ENCODE measurements around the gene OPN3.

DNA sequence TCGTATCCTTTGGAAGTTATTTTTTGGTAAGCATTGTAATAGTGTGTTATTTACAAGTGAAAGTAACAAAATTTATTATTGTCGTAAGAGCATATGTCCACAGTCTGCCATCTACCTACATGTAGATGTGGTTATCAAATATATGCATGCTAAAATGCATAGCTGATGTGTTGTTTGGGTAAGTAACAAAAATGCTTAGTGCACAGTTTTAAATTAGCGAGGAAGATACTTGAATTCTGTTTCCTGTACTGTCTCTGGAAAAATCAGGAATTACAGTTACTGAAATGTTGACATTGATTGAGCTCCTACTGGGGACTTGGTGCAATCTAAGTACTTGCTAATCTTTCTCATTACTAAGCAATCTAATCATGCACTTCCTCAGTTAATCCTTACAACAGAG is 26.2 kb upstream of the OPN3 start:
- TF ChIP-seq, protein P1, sequence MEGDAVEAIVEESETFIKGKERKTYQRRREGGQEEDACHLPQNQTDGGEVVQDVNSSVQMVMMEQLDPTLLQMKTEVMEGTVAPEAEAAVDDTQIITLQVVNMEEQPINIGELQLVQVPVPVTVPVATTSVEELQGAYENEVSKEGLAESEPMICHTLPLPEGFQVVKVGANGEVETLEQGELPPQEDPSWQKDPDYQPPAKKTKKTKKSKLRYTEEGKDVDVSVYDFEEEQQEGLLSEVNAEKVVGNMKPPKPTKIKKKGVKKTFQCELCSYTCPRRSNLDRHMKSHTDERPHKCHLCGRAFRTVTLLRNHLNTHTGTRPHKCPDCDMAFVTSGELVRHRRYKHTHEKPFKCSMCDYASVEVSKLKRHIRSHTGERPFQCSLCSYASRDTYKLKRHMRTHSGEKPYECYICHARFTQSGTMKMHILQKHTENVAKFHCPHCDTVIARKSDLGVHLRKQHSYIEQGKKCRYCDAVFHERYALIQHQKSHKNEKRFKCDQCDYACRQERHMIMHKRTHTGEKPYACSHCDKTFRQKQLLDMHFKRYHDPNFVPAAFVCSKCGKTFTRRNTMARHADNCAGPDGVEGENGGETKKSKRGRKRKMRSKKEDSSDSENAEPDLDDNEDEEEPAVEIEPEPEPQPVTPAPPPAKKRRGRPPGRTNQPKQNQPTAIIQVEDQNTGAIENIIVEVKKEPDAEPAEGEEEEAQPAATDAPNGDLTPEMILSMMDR (IDR thresholded peaks at IDR 0.05), result no peak
- TF ChIP-seq JUNB (IDR thresholded peaks at IDR 0.05) (no peak), ZC3H11A (IDR thresholded peaks at IDR 0.05) (no peak), RCOR1 (IDR thresholded peaks at IDR 0.05; ENCODE audit: low read depth, low read length) (no peak), CHD4 (IDR thresholded peaks at IDR 0.05; ENCODE audit: borderline replicate concordance) (no peak), NFE2L2 (conservative IDR thresholded peaks at IDR 0.05; ENCODE audit: low read length) (no peak), TP53 (CRISPR knock-in tag; IDR thresholded peaks at IDR 0.05) (no peak)
- TF ChIP-seq, protein P2, sequence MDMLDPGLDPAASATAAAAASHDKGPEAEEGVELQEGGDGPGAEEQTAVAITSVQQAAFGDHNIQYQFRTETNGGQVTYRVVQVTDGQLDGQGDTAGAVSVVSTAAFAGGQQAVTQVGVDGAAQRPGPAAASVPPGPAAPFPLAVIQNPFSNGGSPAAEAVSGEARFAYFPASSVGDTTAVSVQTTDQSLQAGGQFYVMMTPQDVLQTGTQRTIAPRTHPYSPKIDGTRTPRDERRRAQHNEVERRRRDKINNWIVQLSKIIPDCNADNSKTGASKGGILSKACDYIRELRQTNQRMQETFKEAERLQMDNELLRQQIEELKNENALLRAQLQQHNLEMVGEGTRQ (IDR thresholded peaks at IDR 0.05), result no peak
